Glutamatergic neuron (in vitro differentiated cells): ENCODE data around the gene FAM168B. TPM values are rescaled to one million over a fixed set of nuclear protein-coding genes. Genes with fewer than 3 reads are reported as not detected.

ENCODE experiments used
- DNase-seq: peaks from one replicate; pipeline ENCODE4 v3.0.0; 2022
- H3K27ac Mint-ChIP-seq: one replicate; pipeline ENCODE4 v1.8.0; 2020; ENCODE audit warnings: mild to moderate bottlenecking, mixed read lengths, inconsistent platforms; ENCODE audit not compliant: unreplicated experiment
- H3K27me3 Mint-ChIP-seq: one replicate; pipeline ENCODE4 v1.8.0; 2020; ENCODE audit warnings: mild to moderate bottlenecking, moderate library complexity, mixed read lengths, inconsistent platforms; ENCODE audit not compliant: unreplicated experiment
- H3K36me3 Mint-ChIP-seq: one replicate; pipeline ENCODE4 v1.8.0; 2020; ENCODE audit warnings: mild to moderate bottlenecking, mixed read lengths, inconsistent platforms; ENCODE audit not compliant: unreplicated experiment
- H3K4me1 Mint-ChIP-seq: one replicate; pipeline ENCODE4 v1.8.0; 2020; ENCODE audit warnings: mild to moderate bottlenecking, low read depth, mixed read lengths, inconsistent platforms; ENCODE audit not compliant: unreplicated experiment
- H3K4me3 Mint-ChIP-seq: one replicate; pipeline ENCODE4 v1.8.0; 2020; ENCODE audit warnings: mild to moderate bottlenecking, mixed read lengths, inconsistent platforms; ENCODE audit not compliant: unreplicated experiment
- H3K9me3 Mint-ChIP-seq: one replicate; pipeline ENCODE4 v1.8.0; 2020; ENCODE audit warnings: mild to moderate bottlenecking, moderate library complexity, mixed read lengths, inconsistent platforms; ENCODE audit not compliant: unreplicated experiment
- total RNA-seq: library from RNA; stranded (reverse); fragmentation: NEBNext Ultra II Directional; extraction: Animal tissue kit (Norgen Biotek cat#: 25700); gene quantifications from one replicate; pipeline ENCODE4 v1.2.1, GENCODE V29; 2021; ENCODE audit not compliant: unreplicated experiment
- TF ChIP-seq, protein P1 (sequence below): fragments of 200-600 bp; sonication (generic); IDR thresholded peaks from one replicate; pipeline ENCODE4 v1.5.0; 2021; ENCODE audit not compliant: partially characterized antibody, unreplicated experiment

Gene FAM168B
- total RNA-seq, 1 donor from 2014 or later, result 118 TPM

DNA sequence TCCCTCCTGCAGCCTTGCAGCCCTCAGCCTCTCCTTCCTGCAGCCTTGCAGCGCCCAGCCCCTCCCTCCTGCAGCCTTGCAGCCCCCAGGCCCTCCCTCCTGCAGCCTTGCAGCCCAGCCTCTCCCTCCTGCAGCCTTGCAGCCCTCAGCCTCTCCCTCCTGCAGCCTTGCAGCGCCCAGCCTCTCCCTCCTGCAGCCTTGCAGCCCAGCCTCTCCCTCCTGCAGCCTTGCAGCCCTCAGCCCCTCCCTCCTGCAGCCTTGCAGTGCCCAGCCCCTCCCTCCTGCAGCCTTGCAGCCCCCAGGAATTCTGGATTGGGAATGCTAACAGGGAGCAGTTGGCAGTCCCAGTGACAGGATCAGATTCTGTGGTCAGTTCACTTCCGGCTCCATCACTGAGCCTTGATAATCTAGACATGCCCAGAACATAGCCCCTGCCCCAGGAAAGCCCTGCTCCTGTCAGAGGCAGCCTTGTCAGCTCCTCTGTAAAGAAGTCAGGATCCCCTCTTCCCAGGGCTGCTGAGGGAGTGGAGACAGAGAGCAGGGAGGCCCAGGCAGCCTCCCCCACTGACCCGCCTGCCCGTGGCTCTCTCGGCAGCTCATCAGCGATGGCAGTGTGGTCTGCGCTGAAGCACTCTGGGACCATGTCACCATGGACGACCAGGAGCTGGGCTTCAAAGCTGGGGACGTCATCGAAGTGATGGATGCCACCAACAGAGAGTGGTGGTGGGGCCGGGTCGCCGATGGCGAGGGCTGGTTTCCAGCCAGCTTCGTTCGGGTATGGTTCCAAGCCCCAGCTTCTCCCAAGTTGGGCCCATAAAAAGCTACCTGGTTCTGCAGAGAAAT is 54.8 kb downstream of the FAM168B start:
- Mint-ChIP-seq H3K4me1 (peaks cover 21% of the 10 kb centered on the region), H3K36me3 (no peaks in the 10 kb centered on the region), H3K9me3 (peaks cover 10% of the 10 kb centered on the region), H3K27ac (no peak overlapping the region), H3K27me3 (peaks cover 4% of the 10 kb centered on the region), H3K4me3 (no peak overlapping the region)
- TF ChIP-seq, protein P1, sequence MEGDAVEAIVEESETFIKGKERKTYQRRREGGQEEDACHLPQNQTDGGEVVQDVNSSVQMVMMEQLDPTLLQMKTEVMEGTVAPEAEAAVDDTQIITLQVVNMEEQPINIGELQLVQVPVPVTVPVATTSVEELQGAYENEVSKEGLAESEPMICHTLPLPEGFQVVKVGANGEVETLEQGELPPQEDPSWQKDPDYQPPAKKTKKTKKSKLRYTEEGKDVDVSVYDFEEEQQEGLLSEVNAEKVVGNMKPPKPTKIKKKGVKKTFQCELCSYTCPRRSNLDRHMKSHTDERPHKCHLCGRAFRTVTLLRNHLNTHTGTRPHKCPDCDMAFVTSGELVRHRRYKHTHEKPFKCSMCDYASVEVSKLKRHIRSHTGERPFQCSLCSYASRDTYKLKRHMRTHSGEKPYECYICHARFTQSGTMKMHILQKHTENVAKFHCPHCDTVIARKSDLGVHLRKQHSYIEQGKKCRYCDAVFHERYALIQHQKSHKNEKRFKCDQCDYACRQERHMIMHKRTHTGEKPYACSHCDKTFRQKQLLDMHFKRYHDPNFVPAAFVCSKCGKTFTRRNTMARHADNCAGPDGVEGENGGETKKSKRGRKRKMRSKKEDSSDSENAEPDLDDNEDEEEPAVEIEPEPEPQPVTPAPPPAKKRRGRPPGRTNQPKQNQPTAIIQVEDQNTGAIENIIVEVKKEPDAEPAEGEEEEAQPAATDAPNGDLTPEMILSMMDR, result no peak
- no peak for DNase-seq

DNA sequence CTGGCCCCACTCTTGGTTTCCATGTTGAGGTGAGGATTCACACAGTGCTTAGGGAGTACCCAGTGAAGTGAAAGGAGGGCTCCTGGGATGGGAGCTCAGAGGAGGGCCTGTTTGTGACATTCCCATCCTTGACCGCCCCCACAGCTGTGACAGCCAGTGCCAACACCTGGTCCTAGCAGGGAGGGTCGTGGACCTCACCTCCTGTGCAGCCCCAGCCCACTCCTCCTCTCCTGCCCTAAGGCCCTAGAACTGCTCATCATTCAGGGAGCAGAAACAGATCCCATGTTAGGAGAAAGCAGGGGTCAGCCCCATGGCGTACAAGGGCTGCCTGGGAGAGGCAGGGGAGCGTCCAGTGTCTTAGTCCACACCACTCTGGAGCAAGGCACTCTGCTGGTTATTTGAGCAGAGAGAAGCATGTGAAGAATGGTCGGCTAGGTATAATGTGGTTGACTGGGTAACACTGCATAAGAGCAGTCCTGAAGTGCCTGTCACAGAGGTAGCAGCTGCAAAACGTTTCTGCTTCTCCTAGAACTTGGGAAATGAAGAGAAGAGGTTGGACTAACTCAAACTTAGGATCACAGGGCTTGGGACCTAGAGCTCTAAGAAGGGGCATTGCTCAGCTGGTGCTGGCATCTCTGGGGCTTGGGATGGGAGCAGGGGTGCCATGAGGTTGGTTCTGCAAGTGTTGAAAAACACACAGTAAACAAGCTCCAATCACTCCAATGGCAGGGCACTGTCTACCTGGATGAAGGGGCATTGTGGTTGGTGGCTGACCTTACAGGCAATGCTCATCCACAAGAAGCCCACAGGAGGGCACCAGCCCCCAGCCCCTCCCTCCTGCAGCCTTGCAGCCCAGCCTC is 55.6 kb downstream of the FAM168B start:
- Mint-ChIP-seq H3K36me3 (no peaks in the 10 kb centered on the region), H3K4me1 (peaks cover 19% of the 10 kb centered on the region), H3K27ac (no peak overlapping the region), H3K27me3 (peaks cover 4% of the 10 kb centered on the region), H3K9me3 (peaks cover 13% of the 10 kb centered on the region), H3K4me3 (no peak overlapping the region)
- TF ChIP-seq, protein P1, result no peak
- DNase-seq, result no peak

DNA sequence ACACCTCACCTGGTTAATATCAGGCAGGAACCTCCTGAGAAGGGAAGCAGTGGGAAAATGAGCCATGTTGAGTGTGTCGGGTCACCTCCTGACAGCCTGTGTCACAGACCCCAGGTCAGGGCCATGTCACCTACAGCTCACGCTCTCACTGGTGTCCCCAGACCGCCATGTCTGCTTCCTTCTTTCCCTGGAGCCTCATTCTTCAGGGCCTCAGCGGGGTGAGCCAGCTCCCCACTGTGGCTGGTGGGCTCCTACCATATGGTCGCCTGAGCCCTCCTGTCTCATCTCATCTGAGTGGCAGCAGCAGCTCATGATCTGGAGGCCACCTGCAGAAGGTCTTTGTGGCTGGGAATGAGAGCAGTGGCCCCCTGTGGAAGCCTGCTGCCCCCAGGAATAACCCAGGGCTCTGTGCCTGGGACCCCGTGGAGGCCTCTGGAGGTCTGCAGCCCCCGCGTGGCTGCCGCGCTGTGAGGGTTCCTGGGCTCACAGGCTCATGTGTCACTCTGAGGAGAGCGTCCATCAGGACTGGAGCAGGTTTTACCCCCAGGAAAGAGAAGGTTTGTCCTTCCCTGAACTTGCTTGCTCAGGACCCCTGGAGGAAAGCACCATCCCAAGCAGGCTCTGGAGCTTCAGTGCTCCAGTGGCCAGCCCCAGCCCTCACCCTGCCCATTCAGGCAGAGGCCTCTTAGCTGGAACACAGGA is 56.4 kb downstream of the FAM168B start:
- H3K4me3 Mint-ChIP-seq, result peak overlapping the region; percentile 34
- no peak overlapping the region for H3K27ac Mint-ChIP-seq
- H3K9me3 Mint-ChIP-seq, result peaks cover 10% of the 10 kb centered on the region
- no peak for DNase-seq
- peaks cover 13% of the 10 kb centered on the region for H3K4me1 Mint-ChIP-seq
- TF ChIP-seq, protein P1, result peak; percentile 15
- H3K36me3 Mint-ChIP-seq, result no peaks in the 10 kb centered on the region
- H3K27me3 Mint-ChIP-seq, result peaks cover 4% of the 10 kb centered on the region

DNA sequence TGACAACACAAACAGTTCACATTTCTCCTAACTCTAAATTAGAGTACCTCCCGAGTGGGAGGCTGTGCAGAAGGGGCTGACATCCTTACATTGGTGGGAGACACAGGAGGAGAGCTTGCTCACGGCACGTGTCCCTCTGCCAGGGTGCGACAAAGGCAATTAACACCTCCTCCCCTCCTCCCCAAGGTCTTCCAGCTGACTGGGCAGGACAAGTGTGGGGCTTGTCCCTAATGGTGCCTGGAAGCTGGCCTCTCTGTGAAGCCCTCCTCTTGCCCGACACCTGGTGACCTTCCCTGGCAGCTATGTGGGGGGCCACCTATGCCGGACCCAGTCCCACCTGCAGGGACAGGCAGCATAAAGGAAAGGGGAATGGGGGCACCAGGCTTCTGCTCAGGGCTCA is 57.0 kb downstream of the FAM168B start:
- H3K4me3 Mint-ChIP-seq, result peak overlapping the region; percentile 63
- H3K4me1 Mint-ChIP-seq, result peaks cover 11% of the 10 kb centered on the region
- DNase-seq, result no peak
- H3K36me3 Mint-ChIP-seq, result no peaks in the 10 kb centered on the region
- peaks cover 4% of the 10 kb centered on the region for H3K27me3 Mint-ChIP-seq
- H3K9me3 Mint-ChIP-seq, result peaks cover 12% of the 10 kb centered on the region
- H3K27ac Mint-ChIP-seq, result peak overlapping the region; percentile 52
- TF ChIP-seq, protein P1, result no peak
